ENCODE results near the gene ERCC6L2. TPM values are rescaled to one million over a fixed set of nuclear protein-coding genes. Genes with fewer than 3 reads are reported as not detected.

ERCC6L2 gene
- polyA plus RNA-seq, 1 donor: 25.0 TPM

DNA sequence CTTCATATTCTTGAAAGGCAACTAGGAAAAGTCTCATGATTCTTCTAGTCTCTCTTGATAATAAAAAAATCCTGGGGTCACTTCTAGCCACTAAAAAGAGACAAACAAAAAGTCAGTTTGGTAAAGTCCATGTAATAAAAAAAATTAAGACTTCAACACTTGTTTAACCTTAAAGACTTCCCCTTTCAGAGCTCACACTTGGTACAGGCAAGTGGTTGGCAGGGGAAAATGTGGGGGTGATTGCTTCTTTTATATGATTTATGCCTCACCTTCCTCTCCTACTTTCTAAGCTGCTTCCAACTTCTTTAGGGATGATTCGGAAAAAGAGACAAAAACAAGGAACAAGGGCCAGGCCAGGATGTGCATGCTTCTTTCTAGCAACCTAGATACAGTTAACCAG lies 5.1 kb upstream of the ERCC6L2 start:
- no peak for DNase-seq (ENCODE audit: low read depth)

DNA sequence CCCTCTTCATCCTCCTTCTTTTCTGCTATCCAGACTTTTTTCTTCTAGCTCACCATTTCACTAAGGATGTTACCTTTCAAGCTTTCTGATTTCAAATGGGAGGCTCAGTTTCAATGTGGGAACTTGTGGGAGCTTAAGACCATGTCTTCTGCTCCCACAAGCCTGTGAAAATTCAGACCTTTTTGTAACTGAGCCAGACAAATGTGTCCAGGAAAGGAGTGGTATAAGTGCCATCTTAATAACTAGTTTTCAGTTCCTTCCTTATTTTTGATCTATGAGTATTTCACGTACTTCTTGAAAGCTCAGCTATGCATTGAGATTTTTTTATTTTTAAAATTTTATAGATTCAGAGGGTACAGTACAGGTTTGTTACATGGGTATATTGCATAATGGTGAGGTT lies 4.6 kb upstream of the ERCC6L2 start:
- no peak for DNase-seq (ENCODE audit: low read depth)

GRCh38 chr9:95874303-95874988 lies 1.0 kb upstream of the ERCC6L2 start:
- DNase-seq (ENCODE audit: low read depth): no peak

DNA sequence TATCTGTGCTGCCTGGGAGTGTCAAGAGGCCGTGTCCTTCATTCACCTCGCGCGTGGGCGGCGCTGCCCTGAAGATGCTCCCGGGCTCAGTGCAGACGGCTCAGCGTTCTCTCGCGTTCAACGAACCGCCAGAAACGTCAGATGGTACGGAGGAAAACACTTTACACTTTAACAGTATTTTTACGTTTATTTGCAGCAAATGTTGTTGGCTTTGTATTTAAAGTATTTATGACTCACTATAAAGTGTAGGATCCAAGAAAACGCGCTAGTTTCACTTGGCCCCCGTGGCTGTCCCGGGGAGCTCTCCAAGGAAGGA lies 544 bp upstream of the ERCC6L2 start:
- DNase-seq (ENCODE audit: low read depth): no peak

DNA sequence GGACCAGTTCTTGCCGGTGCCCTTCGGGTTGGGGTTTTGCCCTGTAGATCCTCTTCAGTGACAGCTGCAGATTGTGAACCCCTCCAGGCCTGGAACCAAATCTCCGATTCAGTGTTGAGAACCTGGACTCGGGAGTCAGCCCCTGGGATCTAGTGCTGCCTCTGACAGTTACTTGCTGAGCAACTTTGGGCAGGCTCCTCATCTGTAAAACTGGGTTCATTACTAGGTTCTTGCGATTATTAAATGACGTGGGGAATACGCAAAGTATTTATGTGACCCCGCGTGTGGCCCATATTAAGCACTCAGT lies 600 bp downstream of the ERCC6L2 start:
- no peak for DNase-seq (ENCODE audit: low read depth)

- DNase-seq (ENCODE audit: low read depth): no peak
Observed at GRCh38 chr9:95876595-95876994, 1.1 kb downstream of the ERCC6L2 start.

DNA sequence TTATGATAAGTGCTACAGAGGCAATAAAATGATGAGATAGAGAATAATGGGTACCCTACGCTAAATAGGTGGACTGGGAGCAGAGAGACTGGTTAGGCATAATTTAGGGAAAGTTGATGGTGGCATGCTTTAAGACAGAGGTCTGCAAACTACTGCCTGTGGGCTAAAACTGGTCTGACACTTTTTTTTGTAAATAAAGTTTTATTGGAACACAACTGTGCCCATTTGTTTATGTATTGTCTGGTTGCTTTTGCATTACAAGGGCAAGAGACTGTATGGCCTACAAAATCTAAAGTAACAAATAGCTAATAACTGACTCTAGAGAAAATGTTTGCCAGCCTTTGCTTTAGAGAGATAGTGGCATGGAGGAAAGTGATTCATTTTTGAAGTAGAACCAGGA lies 2.5 kb downstream of the ERCC6L2 start:
- DNase-seq (ENCODE audit: low read depth): no peak

- DNase-seq (ENCODE audit: low read depth): no peak
Observed at GRCh38 chr9:95879591-95879990, 4.1 kb downstream of the ERCC6L2 start.

DNA sequence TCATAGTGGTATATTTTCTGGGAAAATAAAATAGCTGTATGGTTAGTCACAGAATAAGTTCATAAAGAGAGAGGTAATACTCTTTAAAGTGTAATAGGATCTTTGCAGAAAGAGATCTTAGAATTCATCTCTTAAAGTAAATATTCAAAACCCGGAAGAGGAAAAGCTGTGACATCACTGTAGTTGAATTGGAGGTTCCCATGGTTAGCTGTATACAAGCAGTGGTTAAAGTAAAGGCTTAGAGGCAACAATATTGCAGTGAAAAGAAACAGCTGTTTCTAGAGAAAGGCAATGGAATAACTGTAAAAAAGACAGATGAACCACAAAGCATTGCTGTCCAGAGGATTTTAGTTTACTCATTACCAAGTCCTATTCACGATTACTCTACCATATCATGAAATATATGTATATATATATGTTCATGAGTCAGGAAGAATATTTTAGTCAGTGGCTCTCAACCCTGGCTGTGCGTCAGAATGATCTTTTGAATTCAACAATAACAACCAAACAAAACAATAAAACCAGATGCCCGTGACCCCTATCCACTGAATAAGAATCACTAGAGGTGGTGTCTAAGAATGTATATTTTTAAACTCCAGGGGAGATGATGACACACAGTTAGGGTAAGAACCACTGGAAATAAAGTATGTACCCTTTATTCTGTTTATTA lies 4.7 kb downstream of the ERCC6L2 start:
- DNase-seq (ENCODE audit: low read depth): no peak

- no peak for DNase-seq (ENCODE audit: low read depth)
Observed at GRCh38 chr9:95887926-95888497, 12.5 kb downstream of the ERCC6L2 start.

DNA sequence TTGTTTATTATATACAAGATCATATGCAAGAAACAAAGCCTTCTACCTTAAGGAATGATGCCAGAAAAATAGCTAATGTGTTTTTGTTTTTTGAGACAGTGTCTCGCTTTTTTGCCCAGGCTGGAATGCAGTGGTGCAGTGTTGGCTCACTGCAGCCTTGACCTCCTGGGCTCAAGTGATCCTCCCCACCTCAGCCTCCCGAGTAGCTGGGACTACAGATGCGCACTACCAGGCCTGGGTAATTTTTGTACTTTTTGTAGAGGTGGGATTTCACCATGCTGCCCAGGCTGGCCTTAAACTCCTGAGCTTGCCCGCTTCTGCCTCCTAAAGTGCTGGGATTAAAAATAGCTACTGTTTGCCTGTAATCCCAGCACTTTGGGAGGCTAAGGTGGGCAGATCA lies 15.1 kb downstream of the ERCC6L2 start:
- DNase-seq (ENCODE audit: low read depth): no peak

- no peak for DNase-seq (ENCODE audit: low read depth)
Observed at GRCh38 chr9:95891067-95891671, 15.7 kb downstream of the ERCC6L2 start.

DNA sequence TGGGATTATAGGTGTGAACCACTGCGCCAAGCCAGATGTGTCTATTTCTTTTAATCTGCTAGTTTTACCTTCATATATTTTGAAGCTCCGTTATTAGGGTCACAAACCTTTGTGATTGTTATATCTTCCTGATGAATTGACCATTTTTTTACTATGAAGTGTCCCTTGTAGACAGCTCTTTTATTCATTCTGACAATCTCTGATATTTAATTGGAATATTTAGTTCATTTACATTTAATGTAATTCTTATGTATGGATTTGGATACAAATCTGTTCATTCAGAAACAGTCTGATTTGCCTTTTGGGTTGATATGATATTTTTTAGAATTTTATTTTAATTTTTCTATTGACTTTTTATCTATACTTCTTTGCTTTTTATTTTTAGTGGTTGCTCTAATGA lies 17.2 kb downstream of the ERCC6L2 start:
- DNase-seq (ENCODE audit: low read depth): no peak

GRCh38 chr9:95896580-95896979 lies 21.1 kb downstream of the ERCC6L2 start:
- no peak for DNase-seq (ENCODE audit: low read depth)

DNA sequence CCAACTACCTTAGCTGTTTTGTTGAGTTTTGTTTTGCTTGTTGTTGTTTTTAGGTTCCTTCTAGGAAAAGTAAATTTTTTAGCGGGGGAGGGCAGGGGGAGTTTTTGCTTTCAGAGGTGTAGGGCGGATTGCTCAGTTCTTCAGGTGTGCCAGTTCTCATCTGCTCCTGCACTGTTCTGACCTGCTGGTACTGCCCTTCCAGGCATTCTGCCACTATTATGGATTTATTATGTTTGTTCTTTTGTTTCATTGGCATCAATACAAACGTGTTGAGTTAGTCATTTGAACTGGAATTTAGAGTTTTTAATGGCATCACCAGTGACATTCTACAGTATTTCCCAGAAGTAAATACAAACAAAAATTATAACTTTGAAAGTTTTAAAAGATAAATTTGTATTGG lies 26.0 kb downstream of the ERCC6L2 start:
- no peak for DNase-seq (ENCODE audit: low read depth)

DNA sequence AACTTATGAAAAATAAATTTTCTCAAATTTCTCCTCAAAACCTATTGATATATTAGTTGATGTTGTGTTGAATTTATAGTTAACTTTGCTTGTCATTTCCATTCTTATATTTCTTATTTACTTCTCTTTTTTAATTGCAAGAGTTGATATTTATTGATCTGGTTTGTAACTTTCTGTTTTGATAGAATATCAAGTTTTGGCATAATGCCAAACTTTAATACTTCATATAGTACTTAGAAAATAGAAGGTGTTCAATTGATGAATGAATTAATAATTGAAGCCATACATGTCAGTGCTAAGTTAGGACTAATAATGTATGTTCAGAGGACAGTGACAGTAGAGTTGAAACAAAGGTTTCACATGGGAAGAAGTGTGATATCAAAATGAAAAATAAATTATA lies 27.9 kb downstream of the ERCC6L2 start:
- DNase-seq (ENCODE audit: low read depth): no peak

DNA sequence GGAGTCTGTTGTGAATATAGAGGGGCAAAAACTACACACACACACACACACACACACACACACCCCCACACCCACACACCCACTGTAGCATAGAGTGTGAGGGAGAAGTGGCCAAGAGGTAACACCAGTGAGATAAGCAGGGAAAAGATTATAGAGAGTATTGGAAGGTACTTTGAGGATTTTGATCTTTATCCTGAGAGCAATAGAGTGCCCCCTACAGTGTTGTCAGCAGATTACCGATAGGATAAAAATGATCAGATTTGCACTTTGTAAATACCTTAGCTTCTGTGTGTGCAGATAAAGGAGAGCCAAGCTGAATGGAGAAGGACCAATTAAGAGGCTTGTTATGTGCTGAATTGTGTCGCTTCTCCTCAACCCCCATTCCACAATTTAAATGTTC lies 32.3 kb downstream of the ERCC6L2 start:
- DNase-seq (ENCODE audit: low read depth): no peak

DNA sequence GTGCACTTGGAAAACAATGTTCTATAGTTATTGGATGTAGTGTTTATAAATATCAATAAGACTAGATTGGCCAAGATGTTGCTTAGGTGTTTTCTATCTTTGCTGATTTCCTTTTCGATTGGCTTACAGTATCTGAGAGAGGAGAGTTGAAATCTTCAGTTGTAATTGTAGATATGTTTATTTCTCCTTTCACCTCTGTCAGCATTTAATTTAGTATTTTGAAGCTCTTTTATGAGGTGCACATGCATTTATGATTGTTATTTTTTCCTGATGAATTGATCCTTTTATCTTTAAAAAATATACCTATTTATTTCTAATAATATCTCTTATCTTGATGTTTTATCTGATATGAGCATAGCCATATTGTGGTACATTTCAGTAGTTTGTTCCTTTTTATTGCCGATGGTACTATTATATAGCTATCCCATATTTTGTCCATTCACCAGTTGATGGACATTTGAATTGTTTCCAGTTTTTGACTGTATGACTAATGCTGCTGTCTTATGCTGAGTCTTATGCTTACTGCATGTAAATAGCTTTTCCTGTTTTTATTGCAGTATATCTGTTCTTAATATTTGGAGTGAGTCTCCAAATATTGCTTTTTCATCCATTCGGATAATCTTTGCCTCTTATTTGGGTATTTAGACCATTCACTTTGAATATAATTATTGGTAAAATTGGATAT lies 34.7 kb downstream of the ERCC6L2 start:
- DNase-seq (ENCODE audit: low read depth): no peak

DNA sequence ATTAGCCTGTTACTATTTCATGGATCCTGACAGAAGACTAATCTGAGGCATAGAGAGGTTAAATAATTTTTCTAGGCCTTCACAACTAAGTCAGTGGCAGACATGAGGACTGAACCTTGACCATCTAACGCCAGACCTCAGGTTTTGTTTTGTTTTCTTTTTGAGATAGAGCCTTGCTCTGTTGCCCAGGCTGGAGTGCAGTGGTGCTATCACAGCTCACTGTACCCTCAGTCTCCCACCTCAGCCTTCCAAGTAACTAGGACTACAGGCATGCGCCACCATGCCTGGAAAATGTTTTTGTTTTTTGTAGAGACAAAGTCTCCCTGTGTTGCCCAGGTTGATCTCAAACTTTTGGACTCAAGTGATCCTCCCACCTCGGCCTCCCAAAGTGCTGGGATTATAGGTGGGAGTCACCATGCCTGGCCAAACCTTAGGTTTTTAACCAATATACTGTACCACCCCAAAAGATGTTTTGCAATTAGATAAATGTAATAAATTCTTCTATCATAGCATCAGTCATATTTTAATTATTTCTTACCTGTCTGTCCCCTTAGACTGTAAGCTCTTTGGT lies 35.4 kb downstream of the ERCC6L2 start:
- DNase-seq (ENCODE audit: low read depth): no peak

DNA sequence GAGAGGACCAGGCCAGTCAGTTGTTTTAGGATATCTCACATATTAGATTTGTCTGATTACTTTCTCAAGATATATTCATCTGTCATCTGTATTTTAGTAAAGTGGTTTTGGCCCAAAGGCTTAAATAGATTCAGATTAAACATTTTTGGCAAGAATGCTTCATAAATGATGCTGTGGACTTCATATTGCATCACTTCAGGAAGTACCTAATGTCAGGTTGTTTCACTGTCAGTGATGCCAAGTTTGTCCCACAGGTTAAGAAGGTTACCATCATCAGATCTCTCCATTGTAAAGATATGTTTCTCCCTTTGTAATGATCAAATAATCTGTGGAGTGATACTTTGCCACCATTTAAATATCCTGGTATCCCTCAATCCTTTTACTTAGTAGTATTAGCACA lies 37.3 kb downstream of the ERCC6L2 start:
- DNase-seq (ENCODE audit: low read depth): no peak

DNA sequence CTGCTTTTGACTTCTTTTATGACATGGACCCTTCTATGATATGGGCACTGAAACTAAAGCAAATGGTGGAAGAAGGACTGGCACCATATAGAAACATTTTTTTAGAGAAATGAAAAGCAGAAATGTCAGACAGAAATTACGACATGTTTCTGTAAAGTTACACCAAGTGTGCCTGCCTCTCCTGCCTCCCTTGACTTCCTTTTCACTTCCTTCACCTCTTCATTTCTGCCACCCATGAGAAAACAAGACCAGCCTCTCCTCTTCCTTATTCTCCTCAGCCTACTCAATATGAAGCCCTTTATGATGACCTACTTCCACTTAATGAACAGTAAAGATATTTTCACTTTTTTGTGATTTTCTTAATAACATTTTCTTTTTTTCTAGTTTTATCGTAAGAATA lies 44.5 kb downstream of the ERCC6L2 start:
- no peak for DNase-seq (ENCODE audit: low read depth)

- DNase-seq (ENCODE audit: low read depth): no peak
Observed at GRCh38 chr9:95923794-95924193, 48.3 kb downstream of the ERCC6L2 start.
